Activated CD8-positive, alpha-beta memory T cell treated with anti-CD3 and anti-CD28 coated beads for 48 hours (primary cell): ENCODE measurements around the gene PTCD1.
A peak's percentile ranks its signal among the peaks of the same experiment; 100 is the strongest.

Experiments used
- DNase-seq, 3 experiments: peaks; one replicate each; pipeline ENCODE4 v3.0.0-alpha.2; 2020; ENCODE audit warnings: low read depth in 2 of 3, low spot score in 2 of 3

Gene PTCD1

DNA sequence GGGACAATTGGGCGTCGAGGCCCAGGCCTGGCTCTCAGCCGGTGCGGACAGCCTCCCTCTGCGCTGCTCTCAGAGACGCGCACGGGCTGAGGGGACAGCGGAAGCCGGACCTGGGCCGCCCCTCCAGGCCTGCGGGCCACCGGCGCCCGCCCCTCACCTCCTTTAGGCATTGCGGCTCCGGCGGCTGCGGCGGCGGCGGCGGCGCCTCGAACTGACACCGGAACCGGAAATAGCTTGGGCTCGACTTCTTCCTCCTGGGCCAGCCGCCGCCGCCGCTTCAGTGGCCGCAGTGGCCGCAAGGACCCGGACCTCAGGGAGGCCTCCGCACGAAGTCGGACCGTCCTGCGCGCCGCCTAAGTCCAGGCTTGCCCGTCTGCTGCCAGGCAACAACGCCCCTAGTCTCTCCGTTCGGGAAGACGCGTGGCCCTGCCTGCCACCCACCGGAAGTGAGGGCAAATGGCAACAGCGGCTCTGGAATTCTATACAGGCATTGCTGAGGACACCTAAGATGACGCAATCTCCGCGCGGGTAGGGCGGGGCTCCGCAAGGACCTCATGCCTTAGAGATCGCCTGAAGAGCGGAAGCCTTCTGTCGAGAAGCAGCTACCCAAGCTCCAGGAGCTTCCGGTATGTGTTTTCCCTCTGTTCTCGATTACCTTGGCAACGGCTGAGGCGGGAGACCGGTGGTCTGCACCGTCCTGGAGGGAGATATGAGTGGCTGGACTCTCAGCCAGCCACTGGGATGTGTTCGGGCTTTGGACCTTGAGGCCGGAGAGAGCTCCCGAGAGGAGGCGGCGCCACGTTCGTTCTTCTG, 30.0 kb downstream of the PTCD1 start, which contains the start of the genes BUD31 and PDAP1:
Gene BUD31 (plus strand): TSS at position 591 of the 813 bp plus-strand sequence. CDS start 2,124 bp downstream, outside the sequence.
Gene PDAP1 (minus strand): TSS at position 219 of the 813 bp plus-strand sequence. CDS start 49 bp downstream, at position 170.
- DNase-seq, result peak; percentile 84 to 95 (median 94)

DNA sequence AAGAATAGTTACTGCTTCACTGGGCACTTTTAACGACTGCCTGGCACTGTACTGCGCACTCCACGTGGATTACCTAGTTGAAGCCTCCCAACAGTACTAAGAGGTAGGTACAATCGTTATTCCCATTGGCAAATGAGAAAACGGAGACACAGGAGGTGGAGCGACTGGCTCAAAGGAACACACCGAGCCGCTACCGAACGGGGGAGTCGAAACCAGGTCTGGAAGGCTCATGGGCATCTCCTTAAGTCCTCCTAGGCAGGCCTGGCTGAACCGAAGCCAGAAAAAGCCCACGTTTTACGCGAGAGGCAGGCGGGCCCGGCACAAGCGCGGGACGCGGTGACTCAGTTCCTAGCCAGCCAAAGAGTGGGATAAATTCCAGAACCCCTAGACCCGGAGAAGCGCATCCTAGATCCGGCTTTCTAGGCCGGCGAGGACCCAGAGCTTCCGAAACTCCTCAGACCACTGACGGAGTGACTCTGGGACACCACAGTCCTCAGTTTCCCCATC, 30.7 kb downstream of the PTCD1 start:
- no peak for DNase-seq

DNA sequence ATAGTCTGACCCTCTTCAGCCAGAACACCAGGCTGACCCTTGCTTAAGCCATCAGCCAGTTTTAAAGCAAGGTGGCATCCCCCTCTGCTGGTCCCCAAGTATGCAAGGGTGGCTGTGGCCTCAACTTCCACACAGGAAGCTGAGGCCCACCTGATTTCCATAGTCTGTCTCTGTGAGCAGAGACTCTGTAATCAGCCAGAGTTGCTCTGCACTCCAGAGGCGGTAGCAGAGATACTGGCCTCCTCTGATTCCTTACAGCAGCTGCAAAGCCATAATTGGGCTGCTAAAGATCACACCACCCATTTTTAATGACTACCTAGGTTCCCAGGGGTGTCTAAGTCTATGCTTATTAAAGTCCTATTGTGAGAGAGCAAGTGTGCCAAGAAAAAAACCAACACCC, 32.0 kb downstream of the PTCD1 start:
- DNase-seq, result no peak

DNA sequence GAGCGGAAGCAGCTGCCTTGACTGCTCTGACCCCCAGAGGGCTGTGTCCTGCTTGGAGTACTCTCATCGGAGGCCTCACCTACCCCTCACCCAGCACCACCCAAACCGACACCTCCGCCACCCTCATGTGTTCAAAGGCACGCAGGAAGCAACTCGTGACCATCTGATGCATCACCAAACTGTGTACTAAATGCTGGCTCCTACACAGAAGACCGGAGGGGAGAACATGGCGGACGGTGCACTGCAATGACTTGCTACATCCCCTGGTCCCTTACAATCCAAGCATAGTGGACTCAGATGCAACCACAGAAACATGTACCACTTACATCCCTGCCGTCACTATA, 33.6 kb downstream of the PTCD1 start:
- DNase-seq, result no peak

DNA sequence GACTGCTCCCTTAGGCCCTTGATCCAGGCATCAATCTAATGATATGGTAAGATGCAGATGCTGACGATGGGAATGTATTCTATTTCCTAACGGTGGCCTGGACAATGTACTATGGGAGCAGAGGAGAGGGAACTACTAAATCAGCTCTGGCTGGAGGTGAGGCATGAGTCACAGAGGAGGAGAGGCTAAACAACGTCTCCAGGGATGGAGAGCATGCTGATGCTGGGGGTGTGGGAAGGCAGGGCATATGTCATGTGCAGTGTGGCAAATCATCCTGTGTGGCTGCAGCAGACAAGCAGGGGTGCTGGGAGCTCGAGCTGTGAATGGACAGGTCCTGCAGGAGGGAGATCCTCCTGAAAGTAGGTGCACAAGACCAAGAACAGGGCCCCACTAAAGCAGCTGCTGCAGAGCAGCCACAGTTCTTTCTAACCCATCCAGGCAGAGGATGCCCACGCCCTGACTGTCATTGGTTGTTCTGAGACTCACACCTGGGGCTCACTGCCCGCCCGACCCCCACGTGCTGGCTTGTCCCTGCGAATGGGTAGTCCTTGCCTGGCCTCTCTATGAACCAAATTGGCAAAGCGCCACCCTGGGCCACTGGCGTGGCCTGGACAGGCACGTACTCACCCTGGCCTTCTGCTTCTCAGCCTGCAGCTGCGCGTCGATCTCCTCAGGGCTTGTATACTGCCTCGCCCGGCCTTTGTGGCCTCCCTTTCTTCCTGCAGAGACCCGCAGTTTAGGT, 34.2 kb downstream of the PTCD1 start:
- no peak for DNase-seq

DNA sequence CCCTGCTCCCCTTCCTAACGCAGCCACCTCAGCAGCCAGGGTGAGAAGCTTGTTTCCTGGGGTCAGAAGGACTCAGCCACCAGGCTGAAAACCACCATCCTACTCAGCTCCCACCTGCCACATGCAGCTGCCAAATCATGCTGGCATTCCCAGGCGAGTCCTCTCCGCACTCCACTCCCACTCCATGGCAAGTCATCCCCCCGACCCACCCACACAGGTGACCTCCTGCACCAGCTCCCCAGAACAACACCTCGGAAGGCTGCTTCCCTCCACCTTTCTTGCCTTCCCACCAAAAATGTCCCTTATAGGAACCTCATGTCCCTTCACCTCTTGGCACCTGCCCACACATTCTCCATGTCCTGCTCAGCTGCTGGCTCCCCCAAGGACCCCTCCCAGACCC, 34.8 kb downstream of the PTCD1 start:
- no peak for DNase-seq

DNA sequence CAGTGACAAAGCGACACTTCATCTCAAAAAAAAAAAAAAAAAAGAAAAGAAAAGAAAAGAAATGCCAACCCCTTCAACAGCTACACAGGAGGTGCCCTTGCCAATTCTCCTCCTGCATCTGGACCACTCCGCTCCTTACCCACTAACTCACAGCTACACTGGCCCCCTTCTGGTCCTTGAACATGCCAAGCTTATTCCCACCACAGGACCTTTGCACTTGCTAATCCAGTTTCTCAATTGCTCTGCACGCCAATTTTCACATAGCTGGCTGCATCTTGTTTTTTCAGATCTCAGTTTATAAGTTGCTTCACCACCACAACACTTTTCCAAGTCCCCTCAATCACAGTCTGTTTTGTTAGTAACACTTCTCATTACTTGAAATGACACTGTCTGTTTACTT, 35.7 kb downstream of the PTCD1 start:
- DNase-seq, result no peak

DNA sequence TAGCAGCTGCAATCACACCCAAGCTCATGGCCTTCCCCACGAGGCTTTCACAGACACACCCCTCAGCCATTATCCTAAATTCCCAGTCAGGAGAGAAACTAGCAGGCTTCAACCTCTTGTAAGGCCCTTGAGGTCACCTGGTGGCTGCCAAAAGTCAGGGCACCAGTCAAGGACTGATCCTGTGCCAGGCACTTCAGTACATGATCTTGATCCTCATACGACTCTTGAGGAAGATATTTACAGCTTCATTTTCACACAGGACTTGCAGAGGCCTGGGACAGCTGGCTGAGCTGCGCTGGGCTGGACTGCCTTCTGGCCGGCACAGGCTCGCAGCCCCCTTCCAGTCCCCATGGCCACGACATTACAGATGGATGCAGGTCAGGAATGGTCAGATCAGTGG, 39.0 kb downstream of the PTCD1 start:
- no peak for DNase-seq

DNA sequence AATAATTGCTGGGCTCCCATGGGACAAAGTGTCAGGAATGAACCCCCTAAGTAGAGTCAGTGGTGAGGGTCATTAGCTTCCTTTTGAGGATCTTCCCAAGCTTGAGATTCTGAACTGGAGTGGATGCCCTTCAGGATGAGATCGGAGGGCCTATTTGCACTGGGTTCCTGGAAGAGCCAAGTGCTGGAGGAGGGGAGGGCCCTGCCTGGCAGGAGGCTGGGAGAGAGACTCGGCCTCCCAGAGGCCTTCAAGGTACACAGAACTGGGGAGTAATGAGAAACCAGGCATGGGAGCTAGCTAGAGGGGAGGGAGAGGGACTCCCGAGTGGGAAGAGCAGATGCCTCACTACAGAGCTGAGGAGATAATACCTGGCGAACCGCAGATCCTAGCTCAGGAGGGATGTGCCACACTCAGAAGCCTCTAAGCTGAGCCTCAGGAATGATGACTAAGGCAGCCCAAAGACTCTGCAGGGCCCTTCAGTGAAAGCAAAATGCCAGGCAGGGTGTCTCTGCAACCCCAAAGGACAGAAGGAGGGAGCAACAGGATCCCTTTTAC, 39.6 kb downstream of the PTCD1 start:
- DNase-seq, result no peak

DNA sequence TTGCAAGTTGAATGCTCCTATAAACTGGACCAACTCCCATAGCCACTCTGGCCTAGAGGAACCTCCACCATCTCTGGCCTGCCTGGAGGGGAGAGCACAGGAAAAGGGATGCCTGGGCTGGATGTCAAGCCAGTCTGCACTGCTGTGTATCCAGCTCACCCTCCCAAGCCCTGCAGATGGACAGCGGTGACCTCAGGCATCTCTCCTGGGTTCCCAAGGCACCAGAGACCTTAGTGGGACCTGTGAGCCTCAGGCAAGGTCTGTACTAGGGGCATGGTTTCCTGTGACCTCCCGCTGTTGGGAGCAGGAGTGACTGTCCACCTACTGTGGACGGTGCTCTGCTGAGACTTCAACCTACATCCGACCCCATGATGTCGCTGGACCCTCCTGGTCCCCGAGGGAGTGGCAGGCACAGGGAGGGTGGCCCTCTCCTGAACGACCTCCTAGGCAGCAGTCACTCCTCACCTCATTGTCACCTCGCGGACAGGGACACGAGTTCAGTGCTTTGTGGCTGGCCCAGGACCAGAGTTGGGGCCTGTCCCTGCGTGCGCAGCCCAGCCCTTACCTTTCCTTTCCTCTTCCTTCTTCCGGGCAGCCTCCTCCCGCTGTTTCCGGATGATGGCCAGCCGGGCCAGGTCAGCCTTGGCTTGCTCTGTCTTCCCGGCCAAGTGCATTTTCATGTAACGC, 41.2 kb downstream of the PTCD1 start:
- no peak for DNase-seq

DNA sequence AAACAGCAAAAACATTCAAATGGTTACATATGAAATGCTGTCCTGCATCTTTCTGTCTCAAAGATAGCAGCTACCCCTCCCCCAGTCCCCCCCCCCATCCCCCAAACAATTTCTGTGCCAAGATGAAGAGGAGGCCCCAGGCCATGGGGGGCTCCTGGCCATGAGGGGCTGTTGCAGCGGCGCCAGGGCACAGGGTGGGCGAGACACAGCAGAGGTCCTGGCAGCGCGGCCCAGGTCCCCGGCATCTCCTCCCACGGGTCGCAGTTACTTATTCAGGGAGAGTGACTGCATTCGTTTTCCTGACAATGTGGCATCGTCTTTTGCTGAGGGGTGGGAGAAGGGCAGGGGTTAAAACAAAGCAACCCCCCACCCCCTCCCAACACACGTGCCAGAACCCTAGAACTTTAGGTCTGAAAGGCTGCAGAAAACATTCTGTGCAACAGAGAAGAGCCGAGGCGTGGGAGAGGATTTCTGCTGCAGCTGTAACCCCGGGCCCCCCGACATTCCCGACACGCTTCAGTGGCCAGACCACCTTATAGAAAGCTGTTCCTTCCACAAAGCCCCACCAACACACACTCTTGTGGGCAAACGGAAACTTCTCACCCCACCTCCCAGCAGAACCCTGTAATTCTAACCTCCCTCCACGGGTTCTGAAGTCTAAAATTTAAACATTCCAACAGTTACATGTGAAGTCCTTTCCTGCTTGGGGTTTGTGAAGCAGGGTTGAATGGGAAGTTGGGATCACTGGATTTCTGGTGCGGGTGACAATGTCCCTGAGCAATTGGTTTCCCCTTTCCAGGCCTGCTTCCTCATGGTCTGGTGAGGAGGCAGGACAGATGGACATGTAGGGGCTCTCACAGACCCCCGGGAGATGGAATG, 41.9 kb downstream of the PTCD1 start:
- DNase-seq, result no peak

DNA sequence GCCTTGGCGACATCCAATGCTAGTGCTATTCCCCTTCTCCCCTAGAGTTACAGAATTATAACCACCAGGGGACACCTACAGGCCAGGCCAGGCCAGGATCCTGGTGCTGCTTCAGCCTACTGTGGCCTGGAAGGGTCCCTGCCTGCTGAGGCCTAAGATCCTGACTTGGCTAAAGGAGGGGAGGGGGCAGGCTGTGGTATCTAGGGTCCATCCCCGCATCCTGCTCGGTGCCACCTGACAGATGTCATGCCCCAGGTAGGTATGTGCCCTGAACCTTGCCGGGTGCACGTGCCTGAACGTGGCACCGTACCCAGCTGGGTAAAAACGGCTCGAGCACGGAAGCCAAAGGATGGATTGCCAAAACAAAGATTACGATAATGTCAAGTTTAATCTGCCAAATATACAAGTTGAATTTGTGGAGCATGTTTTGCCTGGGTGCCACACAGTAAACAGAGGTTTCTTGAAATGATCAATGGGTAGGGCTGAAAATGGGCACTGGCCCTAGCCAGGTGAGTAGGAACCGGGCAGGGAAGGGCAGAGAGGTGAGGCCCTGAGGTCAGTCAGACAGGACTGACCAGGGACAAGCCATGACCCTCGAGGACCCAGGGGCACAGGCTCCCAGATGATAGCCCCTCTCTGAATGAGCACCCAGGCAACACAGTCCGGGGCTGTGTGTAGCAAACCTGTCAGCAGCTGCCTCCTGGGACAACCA, 42.8 kb downstream of the PTCD1 start:
- no peak for DNase-seq

DNA sequence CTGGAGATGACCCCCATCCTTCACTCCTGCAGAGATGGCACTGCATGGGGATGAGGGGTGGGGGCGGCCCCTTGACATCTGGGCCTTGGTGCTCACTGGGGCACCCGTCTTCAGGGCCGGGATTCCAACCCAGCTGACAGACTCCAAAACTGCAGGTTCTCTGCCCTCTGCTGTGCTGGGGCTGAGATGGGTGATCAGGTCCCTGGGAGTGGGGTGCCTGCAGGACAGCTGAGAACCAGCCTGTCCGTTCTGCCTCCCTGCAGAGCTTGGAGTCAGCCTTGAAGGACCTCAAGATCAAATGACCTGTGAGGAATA, 44.5 kb downstream of the PTCD1 start:
- DNase-seq, result no peak

DNA sequence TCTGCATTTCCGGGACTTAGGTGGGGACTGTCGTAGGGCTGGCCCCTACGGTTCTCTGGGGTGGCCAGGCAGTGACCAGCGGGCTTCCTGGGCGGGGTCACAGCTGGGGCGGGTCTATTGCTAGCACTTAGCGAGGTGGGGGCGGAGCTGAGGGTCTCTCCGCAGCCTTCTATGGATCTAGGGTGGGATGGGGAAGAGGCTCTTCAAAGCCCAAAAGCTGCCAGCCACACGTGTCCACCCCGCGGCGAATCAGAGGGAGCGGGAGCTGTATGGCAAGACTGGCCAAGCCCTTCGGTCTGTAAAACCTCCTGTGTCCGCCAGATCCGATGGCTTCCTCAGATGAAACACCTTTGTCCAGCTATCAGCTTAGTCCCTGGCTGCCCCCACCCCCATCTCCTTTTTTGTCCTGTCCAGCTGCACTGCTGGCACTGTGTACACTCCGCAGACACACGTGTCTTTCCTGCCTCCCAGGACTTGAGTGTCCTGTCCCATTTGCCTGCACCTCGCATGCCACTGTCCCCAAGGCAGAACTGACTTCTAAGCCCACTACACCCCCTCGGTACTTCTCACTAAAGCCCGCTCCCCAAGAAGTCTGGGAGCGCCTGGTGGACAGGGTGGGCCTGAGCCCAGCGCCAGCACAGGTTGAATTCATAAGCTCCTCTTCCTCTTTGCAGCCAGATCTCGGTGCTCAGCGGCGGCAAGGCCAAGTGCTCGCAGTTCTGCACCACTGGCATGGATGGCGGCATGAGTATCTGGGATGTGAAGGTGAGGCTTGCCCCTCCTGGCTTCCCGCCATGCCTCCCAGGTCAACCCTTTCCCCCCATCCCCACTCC, 45.0 kb downstream of the PTCD1 start:
- no peak for DNase-seq

DNA sequence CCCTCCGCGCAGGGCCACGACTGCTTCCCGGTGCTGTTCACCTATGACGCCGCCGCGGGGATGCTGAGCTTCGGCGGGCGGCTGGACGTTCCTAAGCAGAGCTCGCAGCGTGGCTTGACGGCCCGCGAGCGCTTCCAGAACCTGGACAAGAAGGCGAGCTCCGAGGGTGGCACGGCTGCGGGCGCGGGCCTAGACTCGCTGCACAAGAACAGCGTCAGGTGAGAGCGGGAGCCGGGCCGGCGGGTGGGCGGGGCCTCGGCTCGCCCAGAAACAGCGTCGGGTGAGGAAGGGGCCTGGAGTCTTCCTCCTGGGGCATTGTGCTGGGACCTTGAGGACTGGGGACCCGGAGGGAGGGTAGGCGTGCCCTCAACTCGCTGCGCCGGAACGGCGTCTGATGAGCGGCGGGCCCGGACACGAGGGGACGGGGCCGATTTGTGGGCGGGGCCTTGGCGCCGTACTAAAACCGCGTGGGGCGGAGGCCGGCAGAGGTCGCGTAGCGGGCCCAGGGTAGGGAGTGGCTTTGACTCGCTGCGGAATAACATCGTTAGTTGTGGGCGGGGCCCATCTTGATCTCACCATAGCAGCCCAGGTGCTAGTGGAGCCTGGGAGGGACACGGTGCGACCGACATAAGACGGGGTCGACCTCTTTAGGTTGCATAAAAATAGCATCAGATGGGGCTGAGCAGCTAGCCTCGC, 45.8 kb downstream of the PTCD1 start:
- peak; percentile 44 to 62 (median 51) for DNase-seq

DNA sequence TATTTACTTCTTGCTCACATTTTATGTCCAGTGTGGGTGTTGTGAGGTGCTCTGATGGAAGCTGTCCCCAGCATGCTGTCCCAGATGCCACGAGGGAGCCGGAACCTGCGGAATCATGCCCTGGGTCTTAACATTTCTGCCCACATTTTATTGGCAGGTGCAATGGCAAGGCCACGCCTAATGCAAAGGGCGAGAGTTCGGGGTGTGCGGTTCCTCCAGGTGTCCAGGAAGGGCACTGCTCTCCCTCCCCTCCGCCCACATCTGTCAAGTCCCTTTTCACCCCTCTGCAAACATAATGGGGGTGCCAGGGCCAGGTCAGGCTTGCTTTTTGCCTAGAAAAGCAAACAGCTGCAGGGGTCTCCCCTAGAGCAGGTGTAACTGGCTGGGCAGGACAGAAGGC, 46.6 kb downstream of the PTCD1 start:
- no peak for DNase-seq

DNA sequence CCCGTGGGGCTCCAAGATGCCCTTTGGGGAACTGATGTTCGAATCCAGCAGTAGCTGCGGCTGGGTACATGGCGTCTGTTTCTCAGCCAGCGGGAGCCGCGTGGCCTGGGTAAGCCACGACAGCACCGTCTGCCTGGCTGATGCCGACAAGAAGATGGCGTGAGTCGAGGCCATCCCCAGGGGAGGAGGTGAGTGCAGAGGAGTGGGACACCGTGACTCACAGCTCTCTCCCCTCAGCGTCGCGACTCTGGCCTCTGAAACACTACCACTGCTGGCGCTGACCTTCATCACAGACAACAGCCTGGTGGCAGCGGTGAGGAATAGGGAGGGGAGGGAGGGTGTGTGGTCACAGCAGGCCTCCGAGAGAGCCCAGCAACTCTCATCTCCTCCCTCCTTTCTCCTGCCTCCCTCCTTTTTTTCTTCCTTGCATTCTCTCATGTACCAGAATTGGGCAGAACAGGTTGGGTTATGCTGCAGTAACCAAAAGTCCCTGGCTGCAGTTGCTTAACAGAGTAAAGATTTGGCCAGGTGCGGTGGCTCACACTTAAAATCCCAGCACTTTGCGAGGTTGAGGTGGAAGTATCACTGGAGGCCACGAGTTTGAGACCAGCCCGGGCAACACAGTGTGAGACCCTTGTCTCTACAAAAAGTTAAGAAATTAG, 47.5 kb downstream of the PTCD1 start:
- no peak for DNase-seq

DNA sequence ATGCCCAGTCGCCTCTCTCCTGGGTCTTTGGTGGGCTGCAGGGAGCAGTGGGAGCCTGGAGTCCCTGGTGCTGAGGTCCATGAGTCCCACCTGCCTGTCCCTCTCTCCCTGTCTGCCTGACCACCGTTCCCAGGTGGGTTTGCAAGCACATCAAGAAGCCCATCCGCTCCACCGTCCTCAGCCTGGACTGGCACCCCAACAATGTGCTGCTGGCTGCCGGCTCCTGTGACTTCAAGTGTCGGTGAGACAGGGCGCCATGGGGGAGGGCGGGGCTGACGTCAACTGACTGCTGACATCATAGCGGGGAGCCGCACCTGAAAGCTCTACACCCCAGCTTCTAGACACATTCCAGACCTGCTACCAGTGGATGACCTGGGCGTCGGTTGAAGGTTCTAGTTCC, 48.8 kb downstream of the PTCD1 start:
- no peak for DNase-seq
